Heart left ventricle (tissue), 16 donors: ENCODE results near the gene NIFK. TPM values are rescaled to one million over a fixed set of nuclear protein-coding genes. Genes with fewer than 3 reads are reported as not detected.
A peak's percentile ranks its signal among the peaks of the same experiment; 100 is the strongest.
"Not testable (repeated sequence)": the region's sequence is repeated elsewhere in the genome, so short reads cannot be mapped to it uniquely, and the experiment has no call there.

Source experiments
- ATAC-seq, 4 donors: fragments of 200-7000 bp; cut with Tn5 transposase; one replicate each; pipeline ENCODE4 v1.9.1; 2020 to 2022; ENCODE audit warnings: moderate library complexity in 4 of 4, mild to moderate bottlenecking in 3 of 4, moderate number of reproducible peaks in 1 of 4
- DNase-seq, 5 donors: peaks; one replicate each; pipeline ENCODE4 v3.0.0-alpha.2; 2020
- H3K27ac ChIP-seq, 12 donors: fragments of 200-600 bp; sonication (generic) in 4 of 12; one replicate each; pipeline versions ENCODE4 v1.5.0 to v1.8.0; 2016 to 2022; ENCODE audit warnings: mild to moderate bottlenecking in 2 of 12
- H3K27me3 ChIP-seq, 9 donors: fragments of 200-600 bp; sonication (generic) in 2 of 9; one replicate each; pipeline versions ENCODE4 v1.5.1 to v1.8.0; 2016 to 2022; ENCODE audit warnings: mild to moderate bottlenecking in 3 of 9
- H3K36me3 ChIP-seq, 9 donors: fragments of 200-600 bp; sonication (generic) in 2 of 9; one replicate each; pipeline versions ENCODE4 v1.5.0 to v1.8.0; 2018 to 2022; ENCODE audit warnings: mild to moderate bottlenecking in 2 of 9
- H3K4me1 ChIP-seq, 12 donors: fragments of 200-600 bp; sonication (generic) in 4 of 12; one replicate each; pipeline versions ENCODE4 v1.5.0 to v1.8.0; 2016 to 2022; ENCODE audit warnings: mild to moderate bottlenecking in 3 of 12
- H3K4me3 ChIP-seq, 12 donors: fragments of 200-600 bp; sonication (generic) in 4 of 12; one replicate each; pipeline versions ENCODE4 v1.5.0 to v1.8.0; 2017 to 2022; ENCODE audit warnings: mild to moderate bottlenecking in 9 of 12, moderate library complexity in 4 of 12
- H3K9me3 ChIP-seq, 12 donors: fragments of 200-600 bp; sonication (generic) in 4 of 12; one replicate each; pipeline versions ENCODE4 v1.5.0 to v1.8.0; 2016 to 2022; ENCODE audit warnings: mild to moderate bottlenecking in 1 of 12
- CTCF ChIP-seq, 12 donors: fragments of 200-600 bp; sonication (generic) in 4 of 12; IDR thresholded peaks; one replicate each; pipeline versions ENCODE4 v1.5.0 to v1.8.0; 2018 to 2022; ENCODE audit warnings: antibody characterized with exemption in 12 of 12, mild to moderate bottlenecking in 5 of 12
- POLR2A ChIP-seq, 2 donors: fragments of 450-650 bp; IDR thresholded peaks; one replicate each; pipeline ENCODE4 v1.6.1; 2017; ENCODE audit warnings: antibody characterized with exemption in 2 of 2, mild to moderate bottlenecking in 2 of 2, moderate library complexity in 2 of 2
- WGBS, 4 donors: extraction: QIAGEN DNeasy Blood & Tissue Kit in 2 of 4; methylation state at CpG; one replicate each; pipeline versions ENCODE4 v1.1.5 to v1.1.7; 2013 to 2018; 5-methylcytosine and 5-hydroxymethylcytosine counted together
- intact Hi-C, 10 donors: fragments of 100-400 bp; cut with DNase I; formaldehyde crosslinking; loops; one replicate each; pipeline versions ENCODE4 v1.11.1 to v1.14.2; 2022
- polyA plus RNA-seq, 2 donors: library from polyadenylated mRNA; stranded (reverse); fragments of 200-250 nt; gene quantifications; one replicate each; pipeline ENCODE4 v1.2.3, GENCODE V29; 2013
- total RNA-seq, 9 donors: library from RNA; depleted of rRNA in 2 of 9; stranded (reverse); fragments of >200 nt in 2 of 9; fragmentation: NEBNext Ultra II Directional in 3 of 9; extraction: Animal tissue kit (Norgen Biotek cat#: 25700) in 3 of 9; gene quantifications; one replicate each; pipeline versions ENCODE4 v1.1.0 to v1.2.4, GENCODE V29; 2016 to 2023
- donor health status: ischemic (EF 13 %, LVEDD 7.1; RV severe dilation, severe dysfunction).
- donor health status: healthy with polysubstance abuse.
- donor health status: DM: no; HTN: yes; CAD: no.
- donor health status: DM: no; HTN: no; CAD: no.
- donor health status: ischemic (EF 25% LVEDD 6.9; RV normal size, moderate dysfunction).
- donor health status: ischemic (EF 25% LVEDD 5.7; RV mildly dilated, moderate dysfunction).
- donor health status: healthy.
- donor health status: DM: yes; HTN: yes; CAD: no.
- donor health status: ischemic (EF 35%, LVEDD 5.7; RV mildly dilated, moderate dysfunction).
- donor health status: nonischemic (EF 11% LVEDD 7.7; RV severe dilation, severe dysfunction).
- donor health status: DM: yes; HTN: yes; CAD: no.
- donor health status: PGD.
- donor health status: ischemic (EF 29% LVEDD 5.4; RV normal size, mild dysfunction).
- donor health status: nonischemic (EF 23%, LVEDD 6.1; RV moderate dilation, normal function).

NIFK gene
- total and polyA plus RNA-seq, 11 donors: 19.1 to 41.3 (median 28.8) TPM

DNA sequence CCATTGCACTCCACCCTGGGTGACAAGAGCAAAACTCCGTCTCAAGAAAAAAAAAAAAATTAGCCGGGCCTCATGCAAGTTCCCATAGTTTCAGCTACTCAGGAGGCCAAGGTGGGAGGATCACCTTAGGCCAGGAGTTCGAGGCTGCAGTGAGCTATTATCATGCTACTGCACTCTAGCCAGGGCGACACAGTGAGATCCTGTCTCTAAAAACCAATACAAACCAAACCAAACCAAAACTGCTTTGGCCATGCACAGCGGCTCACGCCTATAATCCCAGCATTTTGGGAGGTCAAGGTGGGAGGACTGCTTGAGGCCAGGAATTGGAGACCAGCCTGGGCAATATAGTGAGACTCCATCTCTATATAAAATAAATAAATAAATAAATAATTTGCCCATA lies 19.1 kb downstream of the NIFK start:
- 93 to 99% (median 96%) methylated on average over 6 of the region's 6 CpGs for WGBS, 4 donors
- Histone ChIP-seq H3K9me3 (no peaks in the 10 kb centered on the region), H3K4me3 (no peak overlapping the region), H3K36me3 (no peaks in the 10 kb centered on the region), H3K27ac (no peak overlapping the region), H3K4me1 (peaks cover 0 to 22% (median 4%) of the 10 kb centered on the region in 12 donors), H3K27me3 (no peaks in the 10 kb centered on the region)
- intact Hi-C loops: loop anchor here (2.0 to 10.0 kb wide), 9 partner anchors 63 to 315 kb away; partner anchors contain the start of genes RNU4ATAC (in 7 of the 10) and CLASP1 (in 1 of the 10)
- no peak for TF ChIP-seq POLR2A (IDR thresholded peaks at IDR 0.05)
- DNase-seq: no peak
- no peak for ATAC-seq

DNA sequence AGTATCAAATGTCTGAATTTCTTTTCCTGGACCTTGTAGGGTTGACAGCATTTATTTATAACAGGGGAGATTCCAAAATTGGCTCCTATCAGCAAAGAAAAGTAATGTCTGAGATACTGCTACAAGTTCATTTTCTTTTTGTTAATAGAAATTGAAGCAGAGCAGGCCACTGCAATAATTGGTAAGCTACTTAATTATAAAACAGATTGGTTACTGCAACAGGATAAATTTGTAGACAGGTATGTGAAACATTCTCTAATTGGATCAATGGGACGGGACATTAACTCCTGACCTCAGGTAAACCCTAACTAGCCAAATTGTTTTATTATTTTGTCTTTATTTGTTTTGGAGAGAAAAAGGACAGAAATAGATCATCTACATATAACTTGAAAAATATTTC lies 20.5 kb downstream of the NIFK start:
- intact Hi-C loops: loop anchor here (2.0 to 10.0 kb wide), 9 partner anchors 61 to 314 kb away; partner anchors contain the start of genes RNU4ATAC (in 7 of the 10) and CLASP1 (in 1 of the 10)
- DNase-seq (no peak), ATAC-seq (no peak)
- Histone ChIP-seq H3K27ac (peak overlapping the region in 1 of 12 donors; percentile 3), H3K9me3 (no peaks in the 10 kb centered on the region), H3K4me3 (no peak overlapping the region), H3K27me3 (no peaks in the 10 kb centered on the region), H3K4me1 (peaks cover 0 to 18% (median 3%) of the 10 kb centered on the region in 12 donors), H3K36me3 (no peaks in the 10 kb centered on the region)
- WGBS, 4 donors: 42 to 63% (median 53%) methylated on average over 1 of the region's 1 CpG
- TF ChIP-seq POLR2A (IDR thresholded peaks at IDR 0.05) (no peak), CTCF (IDR thresholded peaks at IDR 0.05) (no peak)

GRCh38 chr2:121711481-121711880 lies 25.2 kb downstream of the NIFK start:
- 88 to 92% (median 89%) methylated on average over 3 of the region's 3 CpGs for WGBS, 4 donors
- not testable (repeated sequence) for H3K4me1 ChIP-seq, H3K36me3 ChIP-seq, H3K4me3 ChIP-seq, H3K27me3 ChIP-seq, DNase-seq, H3K27ac ChIP-seq, H3K9me3 ChIP-seq, ATAC-seq
- intact Hi-C loops: loop anchor here in 8 of 10 donors (10.0 kb wide), 4 partner anchors 57 to 307 kb away; partner anchors contain the start of gene RNU4ATAC (in 2 of the 8)

- ATAC-seq: no peak
- H3K27ac ChIP-seq: no peak overlapping the region
These were observed 26.1 kb downstream of the NIFK start for GRCh38 chr2:121710470-121711170.

More at GRCh38 chr2:121710470-121711170, 26.1 kb downstream of the NIFK start:
- no peaks in the 10 kb centered on the region for H3K27me3 ChIP-seq
- no peaks in the 10 kb centered on the region for H3K9me3 ChIP-seq
- intact Hi-C loops: loop anchor here in 8 of 10 donors (10.0 kb wide), 4 partner anchors 56 to 306 kb away; partner anchors contain the start of gene RNU4ATAC (in 2 of the 8)
- 74 to 88% (median 83%) methylated on average over 7 of the region's 7 CpGs for WGBS, 4 donors
- TF ChIP-seq POLR2A (IDR thresholded peaks at IDR 0.05) (no peak), CTCF (IDR thresholded peaks at IDR 0.05) (no peak)
- DNase-seq: no peak
- H3K36me3 ChIP-seq: no peaks in the 10 kb centered on the region
- H3K4me1 ChIP-seq: peaks cover 0 to under 1% (median 0%) of the 10 kb centered on the region in 12 donors
- no peak overlapping the region for H3K4me3 ChIP-seq
